Measurements from ENCODE around the gene TIMM10.

DNA sequence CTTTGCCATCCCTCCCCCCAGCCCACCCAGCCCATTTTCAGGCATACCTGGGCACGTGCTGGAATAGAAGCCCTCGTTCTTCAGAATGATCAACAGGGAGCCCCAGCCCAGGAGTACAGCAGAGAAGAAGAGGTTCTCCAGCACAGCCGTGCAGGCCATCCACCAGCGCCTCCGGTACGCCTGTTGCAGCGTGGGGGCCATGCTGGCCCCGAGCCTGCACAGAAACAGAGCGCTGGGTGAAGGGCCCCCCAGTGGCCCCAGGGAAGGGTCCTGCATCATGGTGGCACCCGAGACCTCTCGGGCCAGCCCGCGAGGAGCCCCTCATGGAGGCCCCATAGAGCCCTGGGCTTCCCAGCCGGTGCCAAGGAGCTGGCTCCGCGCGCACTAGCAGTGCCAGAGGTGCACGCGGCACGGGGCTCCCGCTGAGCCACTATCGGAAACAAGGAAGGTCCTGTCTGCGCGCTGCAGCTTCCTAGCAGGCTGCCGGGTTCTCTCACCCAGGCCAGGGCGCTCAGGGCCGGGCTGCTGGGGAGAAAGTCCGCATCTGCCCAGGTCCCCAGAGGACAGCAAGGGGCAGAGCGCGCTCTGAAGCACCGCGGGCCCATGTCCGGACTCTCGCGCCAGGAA is 16.5 kb downstream of the TIMM10 start:
- TF ChIP-seq, protein P1, sequence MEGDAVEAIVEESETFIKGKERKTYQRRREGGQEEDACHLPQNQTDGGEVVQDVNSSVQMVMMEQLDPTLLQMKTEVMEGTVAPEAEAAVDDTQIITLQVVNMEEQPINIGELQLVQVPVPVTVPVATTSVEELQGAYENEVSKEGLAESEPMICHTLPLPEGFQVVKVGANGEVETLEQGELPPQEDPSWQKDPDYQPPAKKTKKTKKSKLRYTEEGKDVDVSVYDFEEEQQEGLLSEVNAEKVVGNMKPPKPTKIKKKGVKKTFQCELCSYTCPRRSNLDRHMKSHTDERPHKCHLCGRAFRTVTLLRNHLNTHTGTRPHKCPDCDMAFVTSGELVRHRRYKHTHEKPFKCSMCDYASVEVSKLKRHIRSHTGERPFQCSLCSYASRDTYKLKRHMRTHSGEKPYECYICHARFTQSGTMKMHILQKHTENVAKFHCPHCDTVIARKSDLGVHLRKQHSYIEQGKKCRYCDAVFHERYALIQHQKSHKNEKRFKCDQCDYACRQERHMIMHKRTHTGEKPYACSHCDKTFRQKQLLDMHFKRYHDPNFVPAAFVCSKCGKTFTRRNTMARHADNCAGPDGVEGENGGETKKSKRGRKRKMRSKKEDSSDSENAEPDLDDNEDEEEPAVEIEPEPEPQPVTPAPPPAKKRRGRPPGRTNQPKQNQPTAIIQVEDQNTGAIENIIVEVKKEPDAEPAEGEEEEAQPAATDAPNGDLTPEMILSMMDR (IDR thresholded peaks at IDR 0.05 in 4 of 5, conservative IDR thresholded peaks at IDR 0.05 in 1 of 5): no peak
- TF ChIP-seq POLR2A (IDR thresholded peaks at IDR 0.05): no peak

All from gastrocnemius medialis (tissue), 4 donors.